Endothelial cell of umbilical vein (primary cell): ENCODE results near the gene HLA-B. TPM values are rescaled to one million over a fixed set of nuclear protein-coding genes. Genes with fewer than 3 reads are reported as not detected.

Source experiments
- BruUV-seq: library from RNA; stranded (reverse); fragments of 400-500 nt; replicated peaks from 2 replicates; lab custom pipeline; 2021; lab: Mats Ljungman, UMichigan
- CTCF ChIA-PET: fragments of 300-600, 350-600 bp; sonication (Branson Sonifier 250); formaldehyde crosslinking; loops from one replicate; lab custom pipeline; 2021; ENCODE audit warnings: antibody characterized with exemption, inconsistent platforms; lab: Charles Lee
- POLR2A ChIA-PET: fragments of 300-600, 350-600 bp; sonication (Branson Sonifier 250); formaldehyde crosslinking; loops from one replicate; lab custom pipeline; 2021; ENCODE audit warnings: antibody characterized with exemption, inconsistent platforms; lab: Charles Lee
- DNase-seq: peaks from one replicate; pipeline ENCODE4 v3.0.0-alpha.2; 2011; ENCODE audit warnings: low read depth, low spot score
- FAIRE-seq: peaks from 2 replicates; lab custom pipeline; 2011; peaks lifted over from hg19 to GRCh38; lab: Jason Lieb, UNC
- H2AFZ ChIP-seq: 2 replicates; pipeline ENCODE4 v1.6.0; 2012; ENCODE audit warnings: low read depth, low read length, control low read depth, inconsistent platforms
- H3K27ac ChIP-seq: 2 replicates; pipeline ENCODE4 v1.5.1; 2011; ENCODE audit warnings: low read depth, mild to moderate bottlenecking, control low read depth, low read length, moderate library complexity; ENCODE audit not compliant: insufficient read depth
- H3K27me3 ChIP-seq, 2 experiments: 2 replicates each; pipeline versions ENCODE4 v1.6.0 to v1.6.1; 2011; ENCODE audit warnings: low read length in 2 of 2, mixed read lengths in 1 of 2; ENCODE audit not compliant: control insufficient read depth in 2 of 2, insufficient read depth in 2 of 2
- H3K36me3 ChIP-seq, 2 experiments: 2 replicates in 1 of 2; 3 replicates in 1 of 2; pipeline ENCODE4 v1.5.1; 2011; ENCODE audit warnings: low read length in 2 of 2, mild to moderate bottlenecking in 1 of 2, moderate library complexity in 1 of 2; ENCODE audit not compliant: control insufficient read depth in 2 of 2, insufficient read depth in 2 of 2; ENCODE audit errors: extremely low read depth in 1 of 2
- H3K4me1 ChIP-seq: 3 replicates; pipeline ENCODE4 v1.5.1; 2011; ENCODE audit warnings: mild to moderate bottlenecking, low read length; ENCODE audit not compliant: control insufficient read depth, insufficient read depth; ENCODE audit errors: extremely low read depth
- H3K4me2 ChIP-seq: 2 replicates; pipeline ENCODE4 v1.6.1; 2011; ENCODE audit warnings: low read length, control low read depth, mixed read lengths; ENCODE audit not compliant: insufficient read depth
- H3K4me3 ChIP-seq, 3 experiments: fragments of 200-600 bp in 1 of 3; sonication (generic), shearing (Covaris generic) in 1 of 3; replicated peaks in 1 of 3; 2 replicates each; pipeline ENCODE4 v1.5.1; 2011 to 2016; ENCODE audit warnings: control low read depth in 3 of 3, low read length in 3 of 3, mild to moderate bottlenecking in 2 of 3, inconsistent platforms in 1 of 3, low read depth in 1 of 3, moderate library complexity in 1 of 3; ENCODE audit not compliant: insufficient read depth in 1 of 3
- H3K79me2 ChIP-seq: 2 replicates; pipeline ENCODE4 v1.6.0; 2012; ENCODE audit warnings: low read length, inconsistent platforms; ENCODE audit not compliant: control insufficient read depth, insufficient read depth
- H3K9ac ChIP-seq: replicated peaks from 2 replicates; pipeline ENCODE3; 2011; ENCODE audit warnings: low read length, control low read depth; ENCODE audit not compliant: insufficient read depth; ENCODE audit errors: extremely low read depth
- H3K9me1 ChIP-seq: replicated peaks from 3 replicates; pipeline ENCODE4 v1.6.0; 2011; ENCODE audit warnings: mild to moderate bottlenecking, low read length; ENCODE audit not compliant: control insufficient read depth, insufficient read depth; ENCODE audit errors: extremely low read depth
- H3K9me3 ChIP-seq: replicated peaks from 2 replicates; pipeline ENCODE4 v1.5.1; 2012; ENCODE audit warnings: low read length, inconsistent platforms; ENCODE audit not compliant: control insufficient read depth, insufficient read depth
- H4K20me1 ChIP-seq: replicated peaks from 2 replicates; pipeline ENCODE3; 2011; ENCODE audit warnings: mild to moderate bottlenecking, low read length; ENCODE audit not compliant: control insufficient read depth, insufficient read depth; ENCODE audit errors: extremely low read depth
- CTCF ChIP-seq, 2 donors: IDR thresholded peaks; 1 replicate in 1 of 2; 2 replicates in 1 of 2; pipeline ENCODE4 v1.5.1; 2011; ENCODE audit warnings: low read length in 2 of 2, mild to moderate bottlenecking in 2 of 2, moderate library complexity in 2 of 2, control low read depth in 1 of 2, inconsistent platforms in 1 of 2, low read depth in 1 of 2; ENCODE audit not compliant: insufficient read depth in 1 of 2; ENCODE audit errors: extremely low read depth in 1 of 2
- EZH2 ChIP-seq: IDR thresholded peaks from 2 replicates; pipeline ENCODE4 v1.6.1; 2012; ENCODE audit warnings: borderline replicate concordance, low read depth, mild to moderate bottlenecking, moderate library complexity, low read length, inconsistent platforms; ENCODE audit not compliant: severe bottlenecking
- FOS ChIP-seq: IDR thresholded peaks from 2 replicates; pipeline ENCODE4 v1.6.1; 2011; ENCODE audit warnings: mild to moderate bottlenecking, low read length, moderate library complexity, borderline replicate concordance; ENCODE audit not compliant: insufficient read depth
- GATA2 ChIP-seq: IDR thresholded peaks from 2 replicates; pipeline ENCODE4 v1.7.0; 2011; ENCODE audit warnings: low read depth, mild to moderate bottlenecking, moderate library complexity, mixed read lengths, low read length; ENCODE audit not compliant: insufficient read length, insufficient read depth
- JUN ChIP-seq: IDR thresholded peaks from 2 replicates; pipeline ENCODE4 v1.6.1; 2011; ENCODE audit warnings: borderline replicate concordance, low read depth; ENCODE audit not compliant: insufficient read length, insufficient read depth
- MYC ChIP-seq: IDR thresholded peaks from one replicate; pipeline ENCODE4 v1.6.1; 2011; ENCODE audit warnings: mild to moderate bottlenecking, low read depth, low read length
- POLR2A ChIP-seq: IDR thresholded peaks from 2 replicates; pipeline ENCODE4 v1.6.1; 2012; ENCODE audit warnings: low read depth, mild to moderate bottlenecking, control low read depth, low read length
- POLR2AphosphoS5 ChIP-seq: IDR thresholded peaks from 2 replicates; pipeline ENCODE4 v1.6.1; 2012; ENCODE audit warnings: low read depth, mild to moderate bottlenecking, control low read depth, low read length, moderate library complexity; ENCODE audit not compliant: insufficient read depth
- dilution Hi-C: fragments of 300-500 bp; cut with MboI; formaldehyde crosslinking; loops from one replicate; pipeline ENCODE4 v1.15.0; 2019; ENCODE audit warnings: low sequenced_read_pairs; ENCODE audit not compliant: extremely low pct_ligation_motif_present
- intact Hi-C: fragments of 100-400 bp; cut with micrococcal nuclease; formaldehyde crosslinking; loops from one replicate; pipeline ENCODE4 v1.10.0; 2022
- polyA plus RNA-seq, 4 experiments: library from polyadenylated mRNA; depleted of rRNA in 3 of 4; stranded (reverse) in 3 of 4; unstranded in 1 of 4; fragments of >200 nt; gene quantifications; 2 replicates each; pipeline versions ENCODE4 v1.2.1 to v1.2.3, GENCODE V29; 2011 to 2012; ENCODE audit warnings: missing spikeins in 1 of 4
- total RNA-seq: library from RNA; stranded (reverse); gene quantifications from 2 replicates; pipeline ENCODE4 v1.2.3, GENCODE V29; 2021
- TF ChIP-seq, protein P1 (sequence below): IDR thresholded peaks from 2 replicates; pipeline ENCODE4 v1.6.1; 2011; ENCODE audit not compliant: insufficient read depth, insufficient read length

Gene HLA-B
- total and polyA plus RNA-seq, 2 donors (not counting 3 experiments of a cell fraction or from before 2014, with no cell fraction given), result 119 to 126 TPM

GRCh38 chr6:31386099-31386498 is 29.1 kb upstream of the HLA-B start:
- H3K9me1 ChIP-seq, result no peaks in the 10 kb centered on the region
- POLR2A ChIA-PET, result no interaction called here
- no TSS peak for BruUV-seq
- no peak overlapping the region for H3K9ac ChIP-seq
- intact Hi-C loops (no loop called here), dilution Hi-C loops (no loop called here)
- FAIRE-seq (no peak), DNase-seq (no peak)
- H3K79me2 ChIP-seq, result no peaks in the 10 kb centered on the region
- peaks cover 12% of the 10 kb centered on the region in 2 experiments for H3K27me3 ChIP-seq
- H4K20me1 ChIP-seq, result no peaks in the 10 kb centered on the region
- no peak overlapping the region for H3K4me3 ChIP-seq
- CTCF ChIA-PET, result interaction anchor here (1.0 to 1.6 kb wide), 2 partner anchors 10 to 19 kb away, joined by 3 to 8 read pairs; no protein-coding TSS in a partner anchor
- H3K4me1 ChIP-seq, result no peaks in the 10 kb centered on the region
- no peaks in the 10 kb centered on the region for H3K9me3 ChIP-seq
- TF ChIP-seq CTCF (IDR thresholded peaks at IDR 0.05; ENCODE audit: extremely low read depth in 1 of 2, insufficient read depth in 1 of 2, low read depth in 1 of 2, low read length in 2 of 2) (no peak), FOS (no peak), JUN (no peak), POLR2AphosphoS5 (no peak), MYC (no peak), GATA2 (no peak), POLR2A (no peak), EZH2 (no peak)
- TF ChIP-seq, protein P1, sequence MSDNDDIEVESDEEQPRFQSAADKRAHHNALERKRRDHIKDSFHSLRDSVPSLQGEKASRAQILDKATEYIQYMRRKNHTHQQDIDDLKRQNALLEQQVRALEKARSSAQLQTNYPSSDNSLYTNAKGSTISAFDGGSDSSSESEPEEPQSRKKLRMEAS, result no peak
- H2AFZ ChIP-seq, result no peak overlapping the region
- no peak overlapping the region for H3K27ac ChIP-seq
- H3K4me2 ChIP-seq, result no peak overlapping the region
- no peaks in the 10 kb centered on the region for H3K36me3 ChIP-seq
